Activated CD8-positive, alpha-beta T cell treated with anti-CD3 and anti-CD28 coated beads for 36 hours (primary cell): ENCODE results near the gene RPLP2. TPM values are rescaled to one million over a fixed set of nuclear protein-coding genes. Genes with fewer than 3 reads are reported as not detected.

Experiments
- ATAC-seq: fragments of 200-7000 bp; cut with Tn5 transposase; one replicate; pipeline ENCODE4 v1.10.0; 2021; ENCODE audit warnings: mild to moderate bottlenecking, moderate library complexity
- CTCF ChIA-PET: fragments of 350-600 bp; sonication (Branson Sonifier 250); formaldehyde crosslinking; loops from one replicate; lab custom pipeline; 2021; ENCODE audit warnings: antibody characterized with exemption; lab: Charles Lee
- POLR2A ChIA-PET: fragments of 350-600 bp; sonication (Branson Sonifier 250); formaldehyde crosslinking; loops from one replicate; lab custom pipeline; 2021; ENCODE audit warnings: antibody characterized with exemption; lab: Charles Lee
- DNase-seq: peaks from one replicate; pipeline ENCODE4 v3.0.0-alpha.2; 2020
- H3K27ac Mint-ChIP-seq: one replicate; pipeline ENCODE4 v1.8.0; 2021; ENCODE audit warnings: mild to moderate bottlenecking, mixed read lengths
- H3K27me3 Mint-ChIP-seq: one replicate; pipeline ENCODE4 v1.8.0; 2021; ENCODE audit warnings: mixed read lengths
- H3K36me3 Mint-ChIP-seq: one replicate; pipeline ENCODE4 v1.8.0; 2021; ENCODE audit warnings: low read depth, mixed read lengths
- H3K4me1 Mint-ChIP-seq: one replicate; pipeline ENCODE4 v1.8.0; 2021; ENCODE audit warnings: low read depth, mixed read lengths
- H3K4me3 Mint-ChIP-seq: one replicate; pipeline ENCODE4 v1.8.0; 2021; ENCODE audit warnings: mild to moderate bottlenecking, moderate library complexity, mixed read lengths
- H3K9me3 Mint-ChIP-seq: one replicate; pipeline ENCODE4 v1.8.0; 2021; ENCODE audit warnings: mixed read lengths
- CTCF ChIP-seq: fragments of 200-600 bp; IDR thresholded peaks from one replicate; pipeline ENCODE4 v1.8.0; 2022; ENCODE audit warnings: antibody characterized with exemption, mild to moderate bottlenecking
- intact Hi-C: fragments of 100-400 bp; cut with micrococcal nuclease; formaldehyde crosslinking; loops from one replicate; pipeline ENCODE4 v1.10.0; 2022
- total RNA-seq, 2 experiments: library from RNA; stranded (reverse); gene quantifications; one replicate each; pipeline ENCODE4 v1.2.3, GENCODE V29; 2021

RPLP2 gene
- total RNA-seq, 2 experiments from 2014 or later: 3,638 to 3,686 TPM

GRCh38 chr11:848380-848931 is 38.7 kb downstream of the RPLP2 start:
- CTCF ChIA-PET: interaction anchor here (0.6 to 4.6 kb wide), 13 partner anchors 8 to 220 kb away, joined by 3 to 46 read pairs (median 3); no protein-coding TSS in a partner anchor
- Mint-ChIP-seq H3K27ac (no peak overlapping the region), H3K4me1 (peaks cover 20% of the 10 kb centered on the region), H3K36me3 (no peaks in the 10 kb centered on the region), H3K27me3 (peaks cover 9% of the 10 kb centered on the region), H3K9me3 (no peaks in the 10 kb centered on the region), H3K4me3 (no peak overlapping the region)
- intact Hi-C loops: loop anchor here (5.0 kb wide), 1 partner anchor 204 kb away; no protein-coding TSS in a partner anchor
- POLR2A ChIA-PET: interaction anchor here (0.6 to 1.9 kb wide), 2 partner anchors 50 to 204 kb away, joined by 3 to 5 read pairs; no protein-coding TSS in a partner anchor
- TF ChIP-seq CTCF: peak; percentile 97
- DNase-seq (peak; percentile 74), ATAC-seq (peak; percentile 79)

- no peaks in the 10 kb centered on the region for H3K36me3 Mint-ChIP-seq
- no peak overlapping the region for H3K27ac Mint-ChIP-seq
- peaks cover 13% of the 10 kb centered on the region for H3K4me1 Mint-ChIP-seq
- DNase-seq (peak; percentile 52), ATAC-seq (no peak)
- intact Hi-C loops: loop anchor here (5.0 kb wide), 1 partner anchor 203 kb away; no protein-coding TSS in a partner anchor
- peaks cover 9% of the 10 kb centered on the region for H3K27me3 Mint-ChIP-seq
- H3K9me3 Mint-ChIP-seq: no peaks in the 10 kb centered on the region
- ChIA-PET POLR2A (interaction anchor here (0.6 to 1.9 kb wide), 2 partner anchors 50 to 203 kb away, joined by 3 to 5 read pairs; no protein-coding TSS in a partner anchor), CTCF (interaction anchor here (0.7 to 4.6 kb wide), 7 partner anchors 49 to 203 kb away, joined by 3 to 46 read pairs (median 4); no protein-coding TSS in a partner anchor)
- TF ChIP-seq CTCF: no peak
- peak overlapping the region; percentile 62 for H3K4me3 Mint-ChIP-seq
Observed at GRCh38 chr11:849104-849824, 39.5 kb downstream of the RPLP2 start.

GRCh38 chr11:849951-850774 is 40.4 kb downstream of the RPLP2 start:
- no peak for TF ChIP-seq CTCF
- H3K4me3 Mint-ChIP-seq: peak overlapping the region; percentile 26
- no peaks in the 10 kb centered on the region for H3K36me3 Mint-ChIP-seq
- H3K27me3 Mint-ChIP-seq: peaks cover 9% of the 10 kb centered on the region
- no peak for DNase-seq
- peaks cover 7% of the 10 kb centered on the region for H3K4me1 Mint-ChIP-seq
- no peak overlapping the region for H3K27ac Mint-ChIP-seq
- ChIA-PET POLR2A (no interaction called here), CTCF (interaction anchor here (4.6 kb wide), 1 partner anchor 203 kb away, joined by 46 read pairs; no protein-coding TSS in a partner anchor)
- intact Hi-C loops: loop anchor here (5.0 kb wide), 1 partner anchor 202 kb away; no protein-coding TSS in a partner anchor
- H3K9me3 Mint-ChIP-seq: no peaks in the 10 kb centered on the region
- no peak for ATAC-seq

- no peaks in the 10 kb centered on the region for H3K9me3 Mint-ChIP-seq
- ATAC-seq: no peak
- intact Hi-C loops: no loop called here
- ChIA-PET POLR2A (interaction anchor here (0.6 kb wide), 1 partner anchor 61 kb away, joined by 3 read pairs; no protein-coding TSS in a partner anchor), CTCF (interaction anchor here (0.6 to 1.1 kb wide), 2 partner anchors 87 to 201 kb away, joined by 3 read pairs; no protein-coding TSS in a partner anchor)
- no peak for TF ChIP-seq CTCF
- peaks cover 9% of the 10 kb centered on the region for H3K27me3 Mint-ChIP-seq
- DNase-seq: peak; percentile 40
- no peaks in the 10 kb centered on the region for H3K36me3 Mint-ChIP-seq
- no peak overlapping the region for H3K4me3 Mint-ChIP-seq
- H3K27ac Mint-ChIP-seq: no peak overlapping the region
- H3K4me1 Mint-ChIP-seq: peaks cover 7% of the 10 kb centered on the region
Observed at GRCh38 chr11:850775-851763, 41.3 kb downstream of the RPLP2 start.
